GM18499 (cell line): ENCODE measurements around the gene DNAH11.

Experiments
- ATAC-seq: cut with Tn5 transposase; IDR thresholded peaks from one replicate; pipeline ENCODE4 v1.9.1; 2021; ENCODE audit warnings: moderate number of reproducible peaks; ENCODE audit not compliant: insufficient read depth, unreplicated experiment

The DNAH11 gene

GRCh38 chr7:21544715-21545114 lies 1.9 kb downstream of the DNAH11 start:
- ATAC-seq = no peak

GRCh38 chr7:21547501-21547900 lies 4.7 kb downstream of the DNAH11 start:
- ATAC-seq = no peak

- ATAC-seq = no peak
Observed at GRCh38 chr7:21548491-21548890, 5.7 kb downstream of the DNAH11 start.

GRCh38 chr7:21550076-21550475 lies 7.2 kb downstream of the DNAH11 start:
- no peak for ATAC-seq

- ATAC-seq = no peak
Observed at GRCh38 chr7:21550821-21551531, 8.1 kb downstream of the DNAH11 start.

GRCh38 chr7:21562385-21562784 lies 19.5 kb downstream of the DNAH11 start:
- no peak for ATAC-seq

GRCh38 chr7:21565614-21566013 lies 22.8 kb downstream of the DNAH11 start:
- ATAC-seq = no peak

GRCh38 chr7:21566094-21566493 lies 23.3 kb downstream of the DNAH11 start:
- ATAC-seq = no peak

GRCh38 chr7:21568762-21569161 lies 25.9 kb downstream of the DNAH11 start:
- ATAC-seq = no peak

- ATAC-seq = no peak
Observed at GRCh38 chr7:21572331-21573313, 29.8 kb downstream of the DNAH11 start.

- peak; percentile 30 for ATAC-seq
Observed at GRCh38 chr7:21579341-21580072, 36.7 kb downstream of the DNAH11 start.

- peak; percentile 47 for ATAC-seq
Observed at GRCh38 chr7:21580073-21580521, 37.3 kb downstream of the DNAH11 start.

GRCh38 chr7:21585070-21585724 lies 42.4 kb downstream of the DNAH11 start:
- ATAC-seq = no peak

- no peak for ATAC-seq
Observed at GRCh38 chr7:21587139-21587784, 44.4 kb downstream of the DNAH11 start.

GRCh38 chr7:21596801-21597200 lies 54.0 kb downstream of the DNAH11 start:
- no peak for ATAC-seq

- no peak for ATAC-seq
Observed at GRCh38 chr7:21603462-21603861, 60.6 kb downstream of the DNAH11 start.

GRCh38 chr7:21603972-21604749 lies 61.3 kb downstream of the DNAH11 start:
- no peak for ATAC-seq

GRCh38 chr7:21605008-21605585 lies 62.3 kb downstream of the DNAH11 start:
- ATAC-seq = no peak
